ENCODE results near the gene BACE1-AS.
"Not testable (repeated sequence)": the region's sequence is repeated elsewhere in the genome, so short reads cannot be mapped to it uniquely, and the experiment has no call there.

Gene BACE1-AS

DNA sequence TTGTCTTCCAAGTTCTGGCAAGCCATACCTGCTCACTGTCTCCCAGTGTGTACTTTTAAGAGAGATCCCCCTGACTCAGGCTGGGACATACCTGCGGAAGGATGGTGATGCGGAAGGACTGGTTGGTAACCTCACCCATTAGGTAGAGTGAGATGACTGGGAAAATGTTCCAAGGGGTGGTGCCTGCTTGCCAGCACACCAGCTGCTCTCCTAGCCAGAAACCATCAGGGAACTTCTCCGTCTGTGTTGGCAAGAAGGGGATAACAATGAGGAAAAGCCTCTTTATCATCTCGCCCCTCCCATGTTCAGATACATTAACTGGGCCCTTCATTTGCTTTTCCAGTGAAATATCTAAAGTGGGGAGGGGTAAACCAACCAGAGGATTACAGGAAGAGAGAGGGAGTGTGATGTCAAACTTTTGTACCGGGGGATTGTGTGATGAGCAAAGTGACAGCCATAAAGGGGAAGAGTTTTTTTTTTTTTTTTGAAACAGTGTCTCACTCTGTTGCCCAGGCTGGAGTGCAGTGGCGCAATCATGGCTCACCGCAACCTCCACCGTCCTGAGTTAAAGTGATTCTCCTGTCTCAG lies at the start of gene BACE1-AS:
Gene BACE1-AS (plus strand): TSS at position 538 of the 588 bp plus-strand sequence.
- DNase-seq (ENCODE audit: low read depth in 3 of 3, low spot score in 1 of 3), result no peak

DNA sequence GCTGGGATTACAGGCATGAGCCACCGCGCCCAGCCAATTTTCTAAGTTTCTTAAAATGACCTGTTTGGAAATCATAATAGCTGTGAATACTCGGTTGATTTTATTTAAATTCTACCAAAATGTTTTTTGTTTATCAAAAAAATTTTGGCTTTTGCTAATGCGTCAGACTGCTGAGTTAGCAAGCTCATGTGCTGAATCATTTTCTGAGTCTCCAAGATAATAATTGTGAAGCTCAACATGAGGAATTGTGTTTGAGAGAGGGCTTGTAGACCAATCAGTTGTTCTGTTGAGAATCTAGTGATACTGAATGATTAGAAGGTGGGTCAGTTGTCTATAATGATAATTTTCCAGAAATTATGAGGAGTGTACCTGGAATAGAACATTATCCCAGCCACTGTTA lies 42.8 kb upstream of the BACE1-AS start:
- no peak for DNase-seq (ENCODE audit: low read depth in 3 of 3, low spot score in 1 of 3)

DNA sequence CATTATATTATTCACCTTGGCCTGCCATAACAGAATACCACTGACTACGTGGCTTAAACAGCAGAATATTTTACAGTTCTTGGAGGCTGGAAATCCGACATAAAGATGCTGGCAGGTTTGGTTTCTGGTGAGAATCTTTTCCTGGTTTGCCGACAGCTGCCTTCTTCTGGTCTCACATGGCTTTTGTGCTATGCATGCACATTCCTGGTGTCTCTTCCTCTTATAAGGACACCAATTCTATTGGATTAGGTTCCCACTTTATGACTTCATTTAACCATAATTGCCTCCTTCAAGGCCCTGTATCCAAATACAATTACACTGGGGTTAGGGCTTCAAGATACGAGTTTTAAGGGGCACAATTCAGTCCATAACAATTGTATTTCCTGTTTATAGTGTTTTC lies 41.6 kb upstream of the BACE1-AS start:
- no peak for DNase-seq (ENCODE audit: low read depth in 3 of 3, low spot score in 1 of 3)

DNA sequence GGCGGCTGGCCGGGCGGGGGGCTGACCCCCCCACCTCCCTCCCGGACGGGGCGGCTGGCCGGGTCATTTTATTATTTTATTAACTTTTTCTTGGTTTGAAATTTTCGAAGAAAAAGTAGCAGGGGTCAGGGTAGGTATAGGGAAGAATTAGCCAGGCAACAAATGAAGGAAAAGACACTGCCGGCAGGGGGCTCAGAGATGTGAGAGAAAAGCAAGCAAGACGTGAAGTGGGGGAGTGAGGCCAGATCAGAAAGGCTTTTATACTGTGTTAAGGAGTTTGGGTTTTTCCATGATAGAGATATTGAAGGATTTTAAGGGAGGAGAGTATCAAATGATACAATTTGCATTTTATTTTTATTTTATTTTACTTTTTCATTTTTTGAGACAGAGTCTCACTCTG lies 39.6 kb upstream of the BACE1-AS start:
- DNase-seq (ENCODE audit: low read depth in 3 of 3, low spot score in 1 of 3), result no peak

DNA sequence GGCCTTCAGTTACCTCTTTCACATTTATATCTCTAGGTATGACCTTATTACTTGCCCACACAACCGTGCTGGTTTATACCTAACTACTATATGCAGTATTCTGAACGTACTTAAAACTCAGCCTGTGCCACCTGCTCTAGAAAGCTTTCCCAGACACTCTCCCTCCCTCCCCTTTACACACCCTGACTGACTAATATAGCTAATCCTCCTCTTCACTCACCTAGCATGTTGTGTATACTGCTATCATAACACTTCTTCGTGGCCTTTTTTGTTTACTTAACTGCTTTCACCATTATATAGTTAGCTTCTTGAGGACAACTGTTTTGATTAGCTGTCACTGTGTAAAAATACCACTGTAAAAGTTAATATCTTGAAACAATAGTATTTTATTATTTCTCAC lies 35.2 kb upstream of the BACE1-AS start:
- DNase-seq (ENCODE audit: low read depth in 3 of 3, low spot score in 1 of 3), result no peak

DNA sequence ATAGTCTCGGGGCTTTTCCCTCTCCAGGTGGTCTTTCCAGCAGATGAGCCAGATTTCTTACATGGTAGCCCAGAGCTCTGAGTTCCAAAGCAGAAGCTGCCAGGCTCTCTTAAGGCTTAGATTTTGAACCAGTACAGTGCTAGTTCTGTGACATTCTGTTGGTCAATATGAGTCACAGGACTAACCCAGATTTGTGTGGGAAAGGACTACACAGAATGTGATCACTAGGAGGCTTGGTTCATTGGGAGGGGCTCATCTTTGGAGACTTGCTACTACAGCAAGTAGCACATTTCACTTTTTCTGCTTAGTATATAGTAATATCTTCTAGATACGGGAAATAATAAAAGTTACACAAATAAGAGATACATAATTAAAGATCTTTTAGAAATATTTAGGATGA lies 34.6 kb upstream of the BACE1-AS start:
- no peak for DNase-seq (ENCODE audit: low read depth in 3 of 3, low spot score in 1 of 3)

DNA sequence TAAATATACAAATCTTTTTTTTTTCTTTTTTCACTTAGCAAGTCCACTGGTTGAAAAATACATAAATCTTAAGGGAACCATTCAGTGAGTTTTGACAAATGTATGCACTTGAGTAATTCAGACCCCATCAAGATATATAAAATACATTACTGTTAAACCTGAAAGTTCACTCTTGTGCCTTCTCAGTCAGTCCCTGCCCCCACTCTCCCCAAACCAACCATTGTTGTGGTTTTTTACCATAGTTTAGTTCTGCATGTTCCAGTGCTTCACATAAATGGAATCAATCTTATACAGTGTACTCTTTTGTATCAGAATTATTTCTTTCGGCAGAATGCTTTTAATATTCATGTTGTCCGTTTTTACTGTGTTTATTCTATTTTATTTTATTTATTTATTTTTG lies 32.6 kb upstream of the BACE1-AS start:
- DNase-seq (ENCODE audit: low read depth in 3 of 3, low spot score in 1 of 3), result no peak

DNA sequence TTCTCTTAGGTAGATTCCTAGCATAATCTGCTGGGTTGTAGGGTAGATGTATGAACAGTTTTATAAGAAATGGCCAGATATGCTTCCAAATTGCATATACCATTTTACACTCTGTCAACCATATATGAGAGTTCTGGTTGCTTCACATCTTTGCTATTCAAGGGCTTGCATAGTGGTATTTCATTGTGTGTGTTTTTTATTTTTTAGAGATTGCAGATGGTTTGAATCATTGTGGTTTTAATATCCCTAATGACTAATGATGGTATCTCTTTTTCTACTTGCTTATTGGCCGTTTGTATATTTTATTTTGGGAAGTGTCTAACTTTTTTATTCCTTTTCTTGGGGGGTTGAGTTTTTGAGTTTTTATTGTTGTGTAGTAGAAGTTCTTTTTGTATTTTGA lies 31.7 kb upstream of the BACE1-AS start:
- no peak for DNase-seq (ENCODE audit: low read depth in 3 of 3, low spot score in 1 of 3)

DNA sequence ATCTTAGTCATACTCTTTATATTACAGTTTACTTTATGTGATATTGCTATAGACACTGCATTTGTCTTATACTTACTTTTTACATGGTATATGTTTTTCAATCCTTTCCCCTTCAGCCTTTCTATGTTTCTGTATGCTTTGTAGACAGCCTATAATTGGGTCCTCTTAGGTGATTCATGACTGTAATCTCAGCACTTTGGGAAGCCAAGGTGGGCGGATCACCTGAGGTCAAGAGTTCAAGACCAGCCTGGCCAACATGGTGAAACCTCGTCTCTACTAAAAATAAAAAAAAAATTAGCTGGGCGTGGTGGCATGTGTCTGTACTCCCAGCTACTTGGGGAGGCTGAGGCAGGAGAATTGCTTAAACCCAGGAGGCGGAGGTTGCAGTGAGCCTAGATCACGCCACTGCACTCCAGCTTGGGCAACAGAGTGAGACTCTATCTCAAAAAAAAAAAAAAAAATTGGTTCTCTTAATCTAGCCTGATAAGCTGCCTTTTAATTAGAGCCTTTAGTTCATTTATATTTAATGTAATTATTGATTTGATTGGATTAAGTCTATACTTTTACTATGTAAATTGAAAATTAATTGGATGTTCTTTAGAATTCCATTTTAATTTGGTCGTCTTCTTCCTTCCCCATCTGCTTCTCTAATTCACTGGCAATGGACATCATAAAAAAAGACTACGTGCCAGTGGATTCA lies 26.4 kb upstream of the BACE1-AS start:
- not testable (repeated sequence) for DNase-seq (ENCODE audit: low read depth in 3 of 3, low spot score in 1 of 3)

DNA sequence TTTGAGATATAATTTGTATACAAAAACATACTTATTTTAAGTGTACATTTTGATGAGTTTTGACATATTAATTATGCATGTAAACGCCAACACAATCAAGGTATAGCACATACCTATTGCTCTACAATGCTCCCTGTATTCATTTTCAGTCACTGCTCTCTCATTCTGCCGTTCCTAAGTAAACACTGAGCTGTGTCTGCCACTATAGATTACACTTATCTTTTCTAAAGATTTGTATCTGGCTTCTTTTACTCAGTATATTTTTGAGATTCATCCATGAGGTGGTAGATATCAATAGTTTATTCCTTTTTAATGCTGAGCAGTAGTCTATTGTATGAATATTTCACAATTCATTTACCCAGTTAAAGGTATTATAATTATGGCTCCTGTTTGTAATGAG lies 25.4 kb upstream of the BACE1-AS start:
- no peak for DNase-seq (ENCODE audit: low read depth in 3 of 3, low spot score in 1 of 3)

DNA sequence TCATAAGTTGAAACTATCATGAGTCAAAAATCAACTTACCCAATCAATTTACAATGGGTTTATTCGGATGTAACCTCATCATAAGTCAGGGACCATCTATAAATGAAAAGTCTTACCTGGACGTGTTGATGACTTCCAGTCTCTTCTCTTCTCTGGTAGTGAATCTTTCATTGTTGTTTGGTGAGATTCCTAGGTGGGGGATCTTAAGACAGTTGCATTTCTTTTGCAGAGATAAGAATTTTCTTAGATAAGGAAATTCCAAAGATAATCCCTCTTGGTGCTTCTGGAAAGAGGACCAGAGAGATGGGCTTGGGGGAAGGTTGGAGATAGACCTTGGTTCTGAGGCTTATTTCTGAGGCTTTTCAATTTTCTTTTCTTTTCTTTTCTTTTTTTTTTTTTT lies 21.3 kb upstream of the BACE1-AS start:
- no peak for DNase-seq (ENCODE audit: low read depth in 3 of 3, low spot score in 1 of 3)

DNA sequence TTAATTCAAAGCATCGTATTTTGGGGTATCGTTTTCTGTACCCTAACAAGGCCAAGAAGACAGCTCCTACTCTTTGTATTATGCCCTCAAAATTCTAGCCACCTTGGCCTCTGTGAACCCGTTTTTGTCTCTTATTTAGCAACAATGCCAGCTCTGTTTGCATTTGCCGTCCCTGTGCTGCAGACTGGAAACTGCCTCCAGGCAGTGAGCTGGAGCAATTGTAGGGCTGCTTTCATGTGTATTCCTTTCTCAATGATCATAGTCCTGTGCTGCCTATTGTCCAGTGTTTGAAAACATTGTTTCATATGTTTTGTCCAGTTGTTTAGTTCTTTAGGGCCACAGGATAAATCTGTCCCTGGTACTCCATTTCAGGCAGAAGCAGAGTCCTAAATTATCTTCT lies 19.9 kb upstream of the BACE1-AS start:
- no peak for DNase-seq (ENCODE audit: low read depth in 3 of 3, low spot score in 1 of 3)

DNA sequence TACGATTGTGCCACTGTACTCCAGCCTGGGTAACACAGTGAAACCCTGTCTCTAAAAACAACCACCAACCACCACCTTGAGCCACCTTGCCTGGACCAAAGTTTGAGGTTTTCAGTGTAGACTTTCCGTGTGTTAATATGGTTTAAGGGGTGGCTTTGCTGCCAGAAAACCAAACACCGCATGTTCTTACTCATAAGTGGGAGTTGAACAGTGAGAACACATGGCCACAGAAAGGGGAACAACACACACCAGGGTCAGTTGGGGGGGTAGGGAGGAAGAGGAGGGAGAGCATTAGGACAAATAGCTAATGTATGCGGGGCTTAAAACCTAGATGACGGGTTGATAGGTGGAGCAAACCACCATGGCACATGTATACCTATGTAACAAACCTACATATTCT lies 19.0 kb upstream of the BACE1-AS start:
- DNase-seq (ENCODE audit: low read depth in 3 of 3, low spot score in 1 of 3), result not testable (repeated sequence)

DNA sequence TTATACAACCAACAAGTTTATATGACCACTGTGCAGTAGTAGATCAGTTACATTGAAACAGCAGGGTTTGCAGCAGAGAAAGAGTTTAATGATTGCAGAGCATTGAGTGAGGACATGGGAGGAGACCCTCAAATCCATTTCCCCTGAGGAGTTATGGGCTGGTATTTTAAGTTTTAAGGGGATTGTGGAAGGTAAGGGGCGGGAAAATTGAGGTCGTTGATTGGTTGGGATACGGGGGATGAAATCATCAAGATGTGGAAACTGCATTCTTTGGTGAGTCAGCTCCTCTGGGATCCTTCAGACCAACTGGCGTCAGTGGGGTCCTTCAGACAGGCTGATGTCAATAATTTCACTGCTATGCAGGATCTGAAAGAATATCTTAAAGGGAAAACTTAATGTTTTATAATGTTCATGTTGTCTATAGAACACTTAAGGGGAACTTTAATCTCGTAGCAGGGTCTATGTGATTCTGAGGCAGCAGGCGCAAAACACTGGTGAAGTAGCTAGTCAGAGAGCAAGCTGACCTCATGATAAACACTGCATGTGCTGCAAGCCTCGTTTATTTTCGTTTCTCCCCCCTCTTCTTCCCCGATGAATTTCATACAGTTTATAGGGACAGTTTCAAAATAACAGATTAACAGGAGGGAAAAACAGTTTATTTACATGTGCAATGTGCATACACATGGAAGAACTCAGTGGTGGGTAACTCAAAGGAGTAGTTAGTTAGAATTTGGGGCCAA lies 17.4 kb upstream of the BACE1-AS start:
- no peak for DNase-seq (ENCODE audit: low read depth in 3 of 3, low spot score in 1 of 3)

DNA sequence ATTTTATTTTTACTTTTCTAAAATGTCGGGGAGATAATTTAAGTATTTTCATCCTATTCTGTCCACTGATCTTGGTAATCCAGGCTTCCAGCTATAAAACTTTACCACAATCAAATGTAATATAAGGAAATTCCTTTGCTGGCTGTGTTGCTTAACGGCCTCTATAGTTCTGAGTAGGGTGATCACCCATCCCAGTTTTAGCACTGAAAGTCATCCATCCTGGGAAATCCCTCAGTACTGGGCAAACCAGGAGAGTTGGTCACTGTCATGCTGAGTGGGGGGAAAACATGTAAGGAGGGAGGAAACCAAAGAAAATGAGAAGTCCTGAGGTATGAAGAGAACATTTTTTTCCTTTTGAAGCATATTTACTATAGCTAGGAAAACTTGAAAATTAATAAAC lies 12.8 kb upstream of the BACE1-AS start:
- DNase-seq (ENCODE audit: low read depth in 3 of 3, low spot score in 1 of 3), result no peak

DNA sequence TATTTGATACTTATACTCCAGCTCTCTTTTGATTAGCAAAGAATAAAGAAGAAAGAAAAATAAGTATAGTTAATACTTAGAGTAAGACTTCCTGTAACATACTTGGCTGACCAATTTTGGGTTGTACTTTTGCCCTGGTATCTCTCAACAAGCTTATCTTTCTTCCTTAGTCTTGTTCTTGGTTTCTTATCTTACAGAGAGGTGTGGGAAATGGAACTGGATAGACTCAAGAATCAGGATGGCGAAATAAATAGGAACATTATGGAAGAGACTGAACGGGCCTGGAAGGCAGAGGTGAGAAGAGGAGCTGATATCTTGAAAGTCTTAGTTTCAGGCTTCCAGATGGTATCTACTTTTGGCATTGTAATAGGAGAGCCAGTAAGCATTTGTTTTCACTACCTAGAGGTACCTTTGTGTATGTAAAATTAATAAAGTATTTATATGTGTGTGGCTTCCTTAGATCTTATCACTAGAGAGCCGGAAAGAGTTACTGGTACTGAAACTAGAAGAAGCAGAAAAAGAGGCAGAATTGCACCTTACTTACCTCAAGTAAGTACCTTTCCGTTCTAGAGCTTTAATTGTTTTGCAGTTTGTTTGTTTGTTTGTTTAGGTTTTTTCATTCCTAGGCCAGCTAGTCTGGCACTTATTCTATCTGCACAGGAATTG lies 11.3 kb upstream of the BACE1-AS start:
- no peak for DNase-seq (ENCODE audit: low read depth in 3 of 3, low spot score in 1 of 3)

DNA sequence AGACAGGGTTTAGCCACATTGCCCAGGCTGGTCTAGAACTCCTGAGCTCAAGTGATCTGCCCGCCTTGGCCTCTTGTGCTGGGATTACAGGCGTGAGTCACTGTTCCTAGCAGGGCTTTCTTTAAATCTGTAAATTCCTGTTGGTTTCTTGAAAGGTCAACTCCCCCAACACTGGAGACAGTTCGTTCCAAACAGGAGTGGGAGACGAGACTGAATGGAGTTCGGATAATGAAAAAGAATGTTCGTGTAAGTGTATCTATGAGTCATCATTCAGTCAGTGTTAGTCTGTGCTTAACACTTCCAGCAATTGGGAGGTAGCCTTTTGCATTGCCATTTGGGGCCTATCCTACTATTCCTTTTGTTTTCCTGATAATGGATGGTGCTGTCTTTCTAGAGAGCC lies 10.0 kb upstream of the BACE1-AS start:
- DNase-seq (ENCODE audit: low read depth in 3 of 3, low spot score in 1 of 3), result no peak

DNA sequence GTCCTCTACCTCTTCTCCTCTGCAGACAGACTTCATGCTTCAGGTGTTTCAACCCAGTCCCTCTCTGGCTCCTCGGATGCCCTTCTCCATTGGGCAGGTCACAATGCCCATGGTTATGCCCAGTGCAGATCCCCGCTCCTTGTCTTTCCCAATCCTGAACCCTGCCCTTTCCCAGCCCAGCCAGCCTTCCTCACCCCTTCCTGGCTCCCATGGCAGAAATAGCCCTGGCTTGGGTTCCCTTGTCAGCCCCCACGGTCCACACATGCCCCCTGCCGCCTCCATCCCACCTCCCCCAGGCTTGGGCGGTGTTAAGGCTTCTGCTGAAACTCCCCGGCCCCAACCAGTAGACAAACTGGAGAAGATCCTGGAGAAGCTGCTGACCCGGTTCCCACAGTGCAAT lies 9.3 kb upstream of the BACE1-AS start:
- no peak for DNase-seq (ENCODE audit: low read depth in 3 of 3, low spot score in 1 of 3)

DNA sequence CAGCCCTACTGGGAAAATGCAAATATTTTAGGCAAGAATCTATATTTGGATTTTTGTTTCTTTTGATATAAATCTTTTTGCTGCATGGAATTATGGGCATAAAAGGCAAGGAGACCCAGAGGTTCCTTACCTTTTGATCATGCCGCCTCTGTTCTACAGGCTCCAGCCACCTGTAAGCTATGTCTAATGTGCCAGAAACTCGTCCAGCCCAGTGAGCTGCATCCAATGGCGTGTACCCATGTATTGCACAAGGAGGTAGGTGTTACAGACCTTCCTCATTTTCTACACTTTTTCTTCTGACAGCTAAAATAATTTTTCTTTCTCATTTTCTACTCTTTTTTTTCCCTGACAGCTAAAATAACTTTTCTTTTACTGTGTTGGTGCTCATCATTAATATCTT lies 8.2 kb upstream of the BACE1-AS start:
- no peak for DNase-seq (ENCODE audit: low read depth in 3 of 3, low spot score in 1 of 3)

DNA sequence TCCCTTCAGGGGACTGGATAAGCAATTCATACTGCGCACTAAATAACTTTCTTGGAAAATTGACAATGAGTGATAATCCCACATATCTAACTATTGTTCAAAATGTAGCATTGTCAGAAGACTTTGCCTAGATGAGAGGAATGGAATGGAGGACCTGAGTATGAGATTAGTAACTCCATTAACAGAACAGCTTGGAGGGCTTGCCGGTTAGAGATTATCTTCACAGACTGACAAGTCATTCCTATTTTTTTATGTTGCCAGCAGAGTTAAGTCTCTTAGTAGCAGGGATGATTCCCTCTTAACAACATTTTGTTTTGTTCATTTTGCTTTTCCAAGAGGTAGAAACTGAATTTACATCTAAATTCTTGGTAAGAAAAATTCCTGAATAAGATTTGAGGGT lies 7.1 kb upstream of the BACE1-AS start:
- DNase-seq (ENCODE audit: low read depth in 3 of 3, low spot score in 1 of 3), result no peak

DNA sequence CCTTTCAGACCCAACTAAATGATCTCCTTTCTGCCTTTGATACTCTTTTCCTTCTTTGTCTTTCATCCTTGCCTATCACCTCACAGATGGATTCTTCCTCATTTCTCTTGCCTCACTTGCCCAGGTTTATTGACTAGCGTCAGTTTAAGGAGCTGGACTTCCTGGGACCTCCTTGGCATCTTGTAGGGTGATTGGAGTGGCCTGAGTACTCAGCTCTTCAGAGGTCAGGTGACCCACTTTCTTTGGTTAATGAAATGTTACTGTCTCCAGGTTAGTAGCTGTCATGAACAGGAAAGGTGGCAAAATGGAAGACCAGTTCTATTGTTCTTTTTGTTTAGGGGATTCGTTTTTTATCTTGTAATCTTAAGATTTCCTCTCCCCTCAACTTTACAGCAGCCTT lies 4.6 kb upstream of the BACE1-AS start:
- no peak for DNase-seq (ENCODE audit: low read depth in 3 of 3, low spot score in 1 of 3)

DNA sequence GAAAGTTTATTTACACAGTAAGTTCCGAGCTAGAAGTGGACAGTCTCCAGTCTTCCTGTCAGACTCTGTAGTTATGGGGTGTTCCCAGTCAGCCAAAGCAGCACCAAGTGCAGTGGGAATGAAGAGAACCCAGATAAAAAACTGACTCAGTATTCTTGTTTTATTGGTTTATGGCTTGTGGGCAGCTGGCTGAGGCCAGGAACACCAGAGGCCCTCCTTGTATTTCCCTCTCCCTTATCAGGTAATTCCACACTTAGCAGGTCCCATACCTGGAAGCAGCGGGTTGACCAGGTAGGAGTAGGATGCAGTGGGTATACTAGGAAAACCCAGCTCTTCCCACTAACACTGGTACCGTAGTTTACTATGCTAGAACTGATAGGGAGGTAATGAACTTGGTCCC lies 3.5 kb upstream of the BACE1-AS start:
- DNase-seq (ENCODE audit: low read depth in 3 of 3, low spot score in 1 of 3), result no peak
